Activated CD4-positive, alpha-beta T cell treated with anti-CD3 and anti-CD28 coated beads for 1 hour (primary cell): ENCODE results near the gene IFNW1.

ENCODE experiments used
- DNase-seq: peaks from one replicate; pipeline ENCODE4 v3.0.0-alpha.2; 2020

Gene IFNW1

DNA sequence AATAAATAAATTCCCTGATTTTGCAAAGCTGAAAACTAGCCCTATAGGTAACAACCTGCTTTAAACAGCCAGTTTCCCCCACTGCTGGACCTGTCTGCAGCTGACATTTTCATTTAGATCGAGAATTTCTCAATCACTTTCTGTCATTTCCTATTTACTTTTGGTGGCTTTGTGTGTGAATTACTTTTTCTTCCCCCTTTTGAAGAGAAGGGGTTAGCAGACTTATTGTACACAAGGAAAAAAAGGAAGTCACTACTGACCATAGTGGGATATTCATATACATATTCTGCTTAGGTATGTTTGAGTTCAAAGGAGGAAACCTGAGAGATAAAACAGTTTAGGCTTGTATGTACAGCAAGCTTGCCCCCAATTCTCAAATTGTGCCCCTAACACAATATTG lies 36.8 kb downstream of the IFNW1 start:
- no peak for DNase-seq

DNA sequence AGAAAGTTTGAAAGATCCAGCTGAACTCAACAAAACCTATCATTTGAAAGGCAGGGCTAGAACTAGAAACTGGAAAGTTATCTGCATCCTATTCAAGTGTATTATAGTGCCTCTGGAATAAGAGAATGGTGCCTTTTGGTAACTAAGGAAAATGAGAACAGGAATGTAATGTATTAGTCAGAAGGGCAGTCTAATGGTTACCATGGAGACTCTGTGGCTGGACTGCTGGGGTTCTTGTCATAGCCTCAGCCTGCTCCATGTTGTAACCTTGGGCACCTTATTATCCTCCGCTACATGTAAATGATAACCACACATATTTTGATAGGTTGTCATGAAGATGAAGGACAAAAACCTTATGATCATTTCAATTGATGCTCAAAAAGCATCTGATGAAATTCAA lies 39.3 kb downstream of the IFNW1 start:
- no peak for DNase-seq

DNA sequence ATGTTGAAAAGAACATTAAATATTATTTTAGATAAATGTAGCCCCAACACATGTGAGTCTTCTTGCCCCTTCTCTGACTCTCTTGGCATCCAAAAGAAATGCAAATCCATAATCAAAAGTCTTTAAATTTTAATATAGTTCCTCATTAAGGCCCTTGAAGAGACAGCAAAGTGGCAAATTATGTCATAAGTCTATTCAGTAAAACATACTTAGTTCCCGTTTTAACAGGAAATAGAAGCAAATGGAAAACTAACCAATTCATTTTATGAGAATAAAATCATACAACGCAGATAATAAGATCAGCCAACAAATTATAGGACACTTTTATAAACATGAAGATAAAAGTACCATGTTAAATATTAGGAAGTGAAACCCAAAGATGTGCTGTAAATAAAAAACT lies 43.8 kb downstream of the IFNW1 start:
- no peak for DNase-seq

DNA sequence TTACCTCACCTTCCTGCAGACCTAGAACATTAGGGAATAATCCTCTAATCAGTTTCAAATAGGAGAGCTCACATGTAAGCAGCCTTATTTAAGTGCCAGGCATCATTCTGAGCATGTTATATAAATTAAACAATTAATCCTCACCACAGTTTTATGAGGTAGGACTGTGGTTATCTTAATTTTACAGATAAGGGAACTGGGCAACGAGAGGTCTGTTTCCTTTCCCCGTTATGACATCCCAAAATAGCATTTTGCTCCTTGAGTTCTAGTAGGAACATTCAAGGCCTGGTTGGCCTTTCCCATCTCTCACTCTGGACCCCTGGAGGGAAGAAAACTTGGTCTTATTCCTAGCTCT lies 44.8 kb downstream of the IFNW1 start:
- no peak for DNase-seq

DNA sequence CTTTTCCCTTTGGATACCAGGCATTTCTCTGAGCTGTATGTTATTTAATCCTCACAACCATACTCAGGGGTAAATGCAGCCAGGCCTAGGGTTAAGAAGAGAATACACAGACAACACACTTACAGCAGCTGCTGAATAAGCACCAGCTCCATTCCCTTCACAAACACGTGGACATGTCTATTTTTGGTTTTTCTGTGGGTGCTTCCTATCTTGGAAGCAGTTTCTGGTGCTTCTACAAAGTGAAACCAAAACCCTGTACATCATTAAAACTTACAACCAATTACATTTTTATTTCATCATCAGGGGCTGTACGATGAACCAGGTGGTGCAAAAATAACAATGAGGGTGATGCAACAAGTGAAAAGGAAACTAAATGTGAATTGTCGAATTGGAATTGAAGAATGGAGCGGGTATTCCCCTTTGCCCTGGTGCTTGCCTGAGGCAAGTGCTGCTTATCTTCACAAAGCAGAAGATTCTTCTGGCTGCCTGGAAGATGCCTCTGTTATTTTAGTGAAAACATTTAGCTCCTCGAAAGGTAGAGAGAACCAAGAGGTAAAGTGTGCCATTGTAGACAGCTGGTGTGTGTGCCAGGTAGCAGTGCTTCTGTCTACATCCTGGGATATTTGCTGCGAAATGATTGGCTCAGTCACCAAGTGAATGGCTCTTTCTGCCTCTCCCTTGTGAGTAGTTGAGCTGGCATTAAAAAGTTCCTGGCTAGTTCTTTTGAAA lies 45.3 kb downstream of the IFNW1 start:
- no peak for DNase-seq

DNA sequence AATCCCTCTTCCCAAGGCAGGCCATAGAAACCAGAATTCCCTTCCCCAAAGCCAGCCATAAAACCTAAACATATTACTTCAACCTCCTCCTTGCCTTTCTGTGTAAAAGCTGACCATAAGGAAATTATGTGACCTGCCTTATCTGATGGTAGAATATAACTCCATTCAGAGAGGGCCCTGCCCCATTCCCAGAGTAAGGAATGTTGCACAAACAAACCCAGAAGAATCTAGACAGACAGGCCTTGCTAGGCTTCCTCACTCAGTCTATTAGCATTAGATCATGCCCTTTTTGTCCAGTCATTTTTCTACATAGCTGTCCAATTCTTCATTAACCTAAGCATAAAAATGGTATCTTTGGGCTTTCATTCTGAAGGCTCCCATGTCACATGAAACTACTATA lies 46.1 kb downstream of the IFNW1 start:
- DNase-seq = no peak
